Measurements from ENCODE around the gene ZCCHC13. TPM values are rescaled to one million over a fixed set of nuclear protein-coding genes. Genes with fewer than 3 reads are reported as not detected.
"Not testable (repeated sequence)": the region's sequence is repeated elsewhere in the genome, so short reads cannot be mapped to it uniquely, and the experiment has no call there.

Gene ZCCHC13
- polyA plus RNA-seq, 1 donor: not detected

GRCh38 chrX:74321191-74321590 is 17.2 kb downstream of the ZCCHC13 start:
- DNase-seq: no peak

- no peak for DNase-seq
These were observed 20.2 kb downstream of the ZCCHC13 start for GRCh38 chrX:74324131-74324530.

GRCh38 chrX:74325130-74326059 is 21.4 kb downstream of the ZCCHC13 start:
- DNase-seq: no peak

- no peak for DNase-seq
These were observed 34.9 kb downstream of the ZCCHC13 start for GRCh38 chrX:74338852-74339251.

GRCh38 chrX:74340051-74340450 is 36.1 kb downstream of the ZCCHC13 start:
- DNase-seq: no peak

GRCh38 chrX:74342211-74342610 is 38.2 kb downstream of the ZCCHC13 start:
- not testable (repeated sequence) for DNase-seq

- peak; percentile 53 for DNase-seq
These were observed 39.6 kb downstream of the ZCCHC13 start for GRCh38 chrX:74343343-74344279.

- DNase-seq: no peak
These were observed 40.3 kb downstream of the ZCCHC13 start for GRCh38 chrX:74344280-74344622.

GRCh38 chrX:74346088-74346487 is 42.1 kb downstream of the ZCCHC13 start:
- no peak for DNase-seq

GRCh38 chrX:74349387-74349786 is 45.4 kb downstream of the ZCCHC13 start:
- no peak for DNase-seq

- DNase-seq: no peak
These were observed 47.8 kb downstream of the ZCCHC13 start for GRCh38 chrX:74351760-74352159.

- no peak for DNase-seq
These were observed 50.0 kb downstream of the ZCCHC13 start for GRCh38 chrX:74353984-74354383.

Other genes with a start within 250 kb of the ZCCHC13 start
- 30.5 TPM for gene SLC16A2, start 117.3 kb downstream of the ZCCHC13 start, polyA plus RNA-seq (ENCODE audit: insufficient read length)